K562 (cell line): ENCODE measurements around the gene TPCN1. TPM values are rescaled to one million over a fixed set of nuclear protein-coding genes. Genes with fewer than 3 reads are reported as not detected.

Source experiments
- ATAC-seq: fragments of 200-7000 bp; cut with Tn5 transposase; 3 replicates; pipeline ENCODE4 v1.9.1; 2020; ENCODE audit warnings: moderate library complexity
- BruUV-seq: library from RNA; stranded (reverse); fragments of 400-500 nt; replicated peaks from 2 replicates; lab custom pipeline; 2021; lab: Mats Ljungman, UMichigan
- CTCF ChIA-PET: fragments of 300-600 bp; formaldehyde crosslinking; extraction: SDS; loops from one replicate; lab custom pipeline; 2021; ENCODE audit warnings: low intra/inter-chr PET ratio; lab: Yijun Ruan, JAX
- POLR2A ChIA-PET: fragments of 300-600, 350-650 bp; sonication (Branson Sonifier 250); formaldehyde crosslinking; extraction: SDS; loops from one replicate; lab custom pipeline; 2021; ENCODE audit warnings: antibody characterized with exemption, inconsistent platforms; lab: Yijun Ruan, JAX
- DNase-seq, 4 experiments: peaks; one replicate each; pipeline versions ENCODE4 v3.0.0 to v3.0.0-alpha.2; 2011 to 2018; ENCODE audit warnings: low spot score in 3 of 4, mixed read lengths in 3 of 4; ENCODE audit errors: extremely low read depth in 1 of 4
- FAIRE-seq: peaks from 2 replicates; lab custom pipeline; 2011; peaks lifted over from hg19 to GRCh38; lab: Jason Lieb, UNC
- H2AFZ ChIP-seq: 2 replicates; pipeline ENCODE4 v1.6.0; 2011; ENCODE audit warnings: low read depth, low read length, control low read depth, inconsistent platforms
- H3K27ac ChIP-seq: fragments of 200-600 bp; 3 replicates; pipeline ENCODE4 v1.8.0; 2011; ENCODE audit warnings: low read depth, mild to moderate bottlenecking, control low read depth, inconsistent platforms, low read length, moderate library complexity, mixed read lengths; ENCODE audit errors: extremely low read depth
- H3K27me3 ChIP-seq, 2 experiments: fragments of 300-600 bp in 1 of 2; 2 replicates in 1 of 2; 3 replicates in 1 of 2; pipeline versions ENCODE4 v1.6.0 to v1.8.0; 2011; ENCODE audit warnings: inconsistent platforms in 2 of 2, low read length in 2 of 2, mild to moderate bottlenecking in 1 of 2, mixed read lengths in 1 of 2, moderate library complexity in 1 of 2; ENCODE audit not compliant: control insufficient read depth in 2 of 2, insufficient read depth in 2 of 2
- H3K36me3 ChIP-seq: fragments of 300-600 bp; 3 replicates; pipeline ENCODE4 v1.8.0; 2011; ENCODE audit warnings: mild to moderate bottlenecking, low read length, inconsistent platforms; ENCODE audit not compliant: control insufficient read depth, insufficient read depth
- H3K4me1 ChIP-seq, 2 experiments: fragments of 200-600 bp in 1 of 2; replicated peaks in 1 of 2; 2 replicates in 1 of 2; 3 replicates in 1 of 2; pipeline versions ENCODE4 v1.5.1 to v1.8.0; 2011; ENCODE audit warnings: inconsistent platforms in 2 of 2, low read length in 2 of 2, mild to moderate bottlenecking in 1 of 2, mixed read lengths in 1 of 2, moderate library complexity in 1 of 2; ENCODE audit not compliant: control insufficient read depth in 2 of 2, insufficient read depth in 2 of 2
- H3K4me2 ChIP-seq: 2 replicates; pipeline ENCODE4 v1.6.1; 2011; ENCODE audit warnings: low read length, control low read depth, inconsistent platforms, mixed read lengths; ENCODE audit not compliant: insufficient read depth
- H3K4me3 ChIP-seq: fragments of 200-600 bp; sonication (generic), shearing (Covaris generic); 2 replicates; pipeline ENCODE4 v1.5.1; 2016; ENCODE audit warnings: control low read depth, inconsistent platforms
- H3K79me2 ChIP-seq: fragments of 200-600 bp; 3 replicates; pipeline ENCODE4 v1.8.0; 2011; ENCODE audit warnings: low read length, inconsistent platforms; ENCODE audit not compliant: control insufficient read depth, insufficient read depth
- H3K9ac ChIP-seq, 2 experiments: 2 replicates each; pipeline versions ENCODE4 v1.6.0 to v1.6.1; 2011; ENCODE audit warnings: low read depth in 2 of 2, low read length in 2 of 2, control low read depth in 1 of 2, inconsistent platforms in 1 of 2, mild to moderate bottlenecking in 1 of 2, mixed read lengths in 1 of 2; ENCODE audit not compliant: insufficient read depth in 1 of 2
- H3K9me1 ChIP-seq: one replicate; pipeline ENCODE4 v1.6.0; 2011; ENCODE audit warnings: inconsistent platforms, mild to moderate bottlenecking, low read length, moderate library complexity; ENCODE audit not compliant: control insufficient read depth, insufficient read depth
- H3K9me3 ChIP-seq: replicated peaks from 2 replicates; pipeline ENCODE4 v1.5.1; 2011; ENCODE audit warnings: low read depth, low read length, inconsistent platforms; ENCODE audit not compliant: control insufficient read depth, insufficient read depth
- H4K20me1 ChIP-seq: replicated peaks from 2 replicates; pipeline ENCODE4 v1.6.1; 2011; ENCODE audit warnings: low read length, inconsistent platforms, mixed read lengths; ENCODE audit not compliant: control insufficient read depth, insufficient read depth
- E2F1 ChIP-seq: sonication (generic); formaldehyde crosslinking; IDR thresholded peaks from 2 replicates; pipeline ENCODE4 v1.8.1; 2023; ENCODE audit warnings: mild to moderate bottlenecking, missing genetic modification reagents, moderate library complexity
- ELK1 ChIP-seq: sonication (generic); formaldehyde crosslinking; IDR thresholded peaks from 2 replicates; pipeline ENCODE4 v1.8.1; 2022; ENCODE audit warnings: missing genetic modification reagents
- FUS ChIP-seq: fragments of 200-400 bp; formaldehyde crosslinking; optimal IDR thresholded peaks from 2 replicates; pipeline ENCODE3; 2017; ENCODE audit warnings: low read depth, low read length
- IRF1 ChIP-seq: sonication (generic); formaldehyde crosslinking; IDR thresholded peaks from 2 replicates; pipeline ENCODE4 v1.8.0; 2022; ENCODE audit warnings: missing genetic modification reagents, mild to moderate bottlenecking, borderline replicate concordance
- KAT7 ChIP-seq: sonication (generic); formaldehyde crosslinking; IDR thresholded peaks from 2 replicates; pipeline ENCODE4 v1.8.0; 2022; ENCODE audit warnings: missing genetic modification reagents, mild to moderate bottlenecking, borderline replicate concordance
- RBBP5 ChIP-seq: fragments of 200-600 bp; sonication (generic); IDR thresholded peaks from 2 replicates; pipeline ENCODE4 v1.6.1; 2012; ENCODE audit warnings: borderline replicate concordance, mild to moderate bottlenecking, low read length, control low read depth, inconsistent platforms; ENCODE audit not compliant: insufficient read depth, poor library complexity, severe bottlenecking
- RBM17 ChIP-seq: fragments of 200-400 bp; formaldehyde crosslinking; IDR thresholded peaks from 2 replicates; pipeline ENCODE4 v1.6.1; 2017; ENCODE audit warnings: low read depth, mild to moderate bottlenecking, low read length, borderline replicate concordance
- SNAPC5 ChIP-seq: fragments of 250-450 bp; sonication (Bioruptor Pico); IDR thresholded peaks from 2 replicates; pipeline ENCODE4 v1.8.0; 2021; ENCODE audit warnings: moderate library complexity, mild to moderate bottlenecking, inconsistent platforms
- ZNF318 ChIP-seq, 2 experiments: fragments of 450-650 bp; IDR thresholded peaks; 2 replicates each; pipeline ENCODE4 v1.6.1; 2016; ENCODE audit warnings: mild to moderate bottlenecking in 2 of 2, borderline replicate concordance in 1 of 2, low read depth in 1 of 2, moderate library complexity in 1 of 2
- ZNF384 ChIP-seq: IDR thresholded peaks from 2 replicates; pipeline ENCODE4 v1.6.1; 2012; ENCODE audit warnings: low read depth, low read length, improper control_type of control experiment
- WGBS: fragments of 100-300 bp; shearing (Covaris generic); methylation state at CpG from one replicate; pipeline ENCODE4 v1.1.6; 2016; ENCODE audit warnings: low coverage, mixed read lengths; ENCODE audit not compliant: insufficient coverage; ENCODE audit errors: missing lambda C conversion rate; 5-methylcytosine and 5-hydroxymethylcytosine counted together
- in situ Hi-C: fragments of 300-500 bp; cut with MboI; formaldehyde crosslinking; loops from 4 replicates; pipeline ENCODE4 v1.15.0; 2018; ENCODE audit warnings: inconsistent platforms, mixed read lengths
- intact Hi-C: fragments of 100-400 bp; cut with micrococcal nuclease; formaldehyde crosslinking; loops from 2 replicates; pipeline ENCODE4 v1.14.2; 2022
- polyA plus RNA-seq, 8 experiments: library from polyadenylated mRNA; depleted of rRNA in 4 of 8; stranded (reverse) in 5 of 8; unstranded in 3 of 8; fragments of >200 nt; fragmentation: Nextera tagmentation in 2 of 8; fragmentation: Illumina TruSeq in 1 of 8; extraction: Ambion mirVana in 2 of 8; extraction: Trizol in 1 of 8; gene quantifications; 2 replicates each; pipeline versions ENCODE4 v1.2.1 to v1.2.3, GENCODE V29; 2011 to 2014; ENCODE audit warnings: inconsistent platforms in 1 of 8, missing spikeins in 1 of 8
- total RNA-seq, 7 experiments: library from RNA; depleted of rRNA in 6 of 7; stranded (reverse); fragments of >200 nt in 6 of 7; fragmentation: Illumina TruSeq in 2 of 7; extraction: Trizol in 2 of 7; gene quantifications; 2 replicates each; pipeline versions ENCODE4 v1.2.1 to v1.2.3, GENCODE V29; 2011 to 2021; ENCODE audit warnings: low replicate concordance in 1 of 7

Gene TPCN1
- total and polyA plus RNA-seq, 9 of the 15 experiments (the other 6 are each of a cell fraction or from before 2014, with no cell fraction given) = 0.80 to 23.8 (median 7.4) TPM

- H3K79me2 ChIP-seq = no peaks in the 10 kb centered on the region
- in situ Hi-C loops (no loop called here), intact Hi-C loops (no loop called here)
- WGBS = 87% methylated on average over 5 of the region's 5 CpGs
- H3K9ac ChIP-seq = no peak overlapping the region
- no peak overlapping the region for H3K27ac ChIP-seq
- peaks cover 26 to 32% of the 10 kb centered on the region in 2 experiments for H3K4me1 ChIP-seq
- H3K4me3 ChIP-seq = no peak overlapping the region
- no peak overlapping the region for H3K4me2 ChIP-seq
- FAIRE-seq = no peak
- no peaks in the 10 kb centered on the region for H3K27me3 ChIP-seq
- H4K20me1 ChIP-seq = no peaks in the 10 kb centered on the region
- POLR2A ChIA-PET = interaction anchor here (0.7 to 1.9 kb wide), 2 partner anchors 14 to 22 kb away, joined by 3 to 5 read pairs; partner anchors contain the start of gene TPCN1
- CTCF ChIA-PET = no interaction called here
- no peak overlapping the region for H2AFZ ChIP-seq
- H3K36me3 ChIP-seq = peaks cover 43% of the 10 kb centered on the region; the same call in 2 of the 3 replicates
- no peaks in the 10 kb centered on the region for H3K9me3 ChIP-seq
- BruUV-seq = no TSS peak
- no peak for ATAC-seq
- DNase-seq = no peak
- H3K9me1 ChIP-seq = no peaks in the 10 kb centered on the region
- TF ChIP-seq KAT7 (no peak), FUS (no peak), E2F1 (CRISPR knock-in tag) (no peak), RBM17 (no peak), SNAPC5 (CRISPR knock-in tag) (no peak), ZNF318 (IDR thresholded peaks at IDR 0.05; ENCODE audit: borderline replicate concordance in 1 of 2, low read depth in 1 of 2) (no peak), ELK1 (CRISPR knock-in tag) (no peak), RBBP5 (no peak), ZNF384 (no peak), IRF1 (CRISPR knock-in tag) (no peak)
Observed at GRCh38 chr12:113244047-113244460, 22.8 kb downstream of the TPCN1 start.
